ENCODE measurements around the gene RNF10. TPM values are rescaled to one million over a fixed set of nuclear protein-coding genes. Genes with fewer than 3 reads are reported as not detected.

RNF10 gene
- total RNA-seq, 2 experiments from 2014 or later = 441 to 446 TPM

- no peak overlapping the region for H3K27ac Mint-ChIP-seq
- ChIA-PET CTCF (no interaction called here), POLR2A (no interaction called here)
- TF ChIP-seq CTCF (IDR thresholded peaks at IDR 0.05) = no peak
- H3K36me3 Mint-ChIP-seq (ENCODE audit: low read depth) = peaks cover 64% of the 10 kb centered on the region
- no peaks in the 10 kb centered on the region for H3K9me3 ChIP-seq (ENCODE audit: control insufficient read depth in 1 of 2, insufficient read depth in 1 of 2, low read length in 2 of 2)
- H3K4me3 Mint-ChIP-seq = no peak overlapping the region
- intact Hi-C loops (cut with DNase I, micrococcal nuclease) = no loop called here
- H3K4me1 ChIP-seq (ENCODE audit: insufficient read depth, low read length) = peaks cover under 1% of the 10 kb centered on the region
- no peak for ATAC-seq (ENCODE audit: poor library complexity)
- H3K9me3 Mint-ChIP-seq = no peaks in the 10 kb centered on the region
- no peak overlapping the region for H3K4me3 ChIP-seq (ENCODE audit: low read length)
- DNase-seq = no peak
- H3K36me3 ChIP-seq (ENCODE audit: insufficient read depth, low read length) = peaks cover 78% of the 10 kb centered on the region
- H3K27me3 Mint-ChIP-seq = no peaks in the 10 kb centered on the region
- H3K27ac ChIP-seq (ENCODE audit: low read depth in 1 of 2, low read length in 2 of 2) = no peak overlapping the region
- H3K27me3 ChIP-seq (ENCODE audit: control insufficient read depth in 1 of 2, insufficient read depth in 2 of 2, low read length in 2 of 2) = no peaks in the 10 kb centered on the region
- peaks cover 2% of the 10 kb centered on the region for H3K4me1 Mint-ChIP-seq (ENCODE audit: low read depth)
Measured at GRCh38 chr12:120557589-120557988, 23.4 kb downstream of the RNF10 start.

GRCh38 chr12:120562906-120563305, 28.8 kb downstream of the RNF10 start:
- ChIA-PET POLR2A (interaction anchor here (1.5 to 2.0 kb wide), 2 partner anchors 19 to 34 kb away, joined by 4 read pairs; partner anchors contain the start of genes COQ5 and POP5), CTCF (no interaction called here)
- H3K36me3 Mint-ChIP-seq (ENCODE audit: low read depth) = peaks cover 82% of the 10 kb centered on the region
- no peak for DNase-seq
- no peaks in the 10 kb centered on the region for H3K27me3 Mint-ChIP-seq
- no peak overlapping the region for H3K4me3 Mint-ChIP-seq
- H3K4me1 Mint-ChIP-seq (ENCODE audit: low read depth) = no peaks in the 10 kb centered on the region
- Histone ChIP-seq H3K27ac (ENCODE audit: low read depth in 1 of 2, low read length in 2 of 2) (no peak overlapping the region), H3K4me1 (ENCODE audit: insufficient read depth, low read length) (no peaks in the 10 kb centered on the region), H3K36me3 (ENCODE audit: insufficient read depth, low read length) (peaks cover 92% of the 10 kb centered on the region), H3K4me3 (ENCODE audit: low read length) (no peak overlapping the region), H3K9me3 (ENCODE audit: control insufficient read depth in 1 of 2, insufficient read depth in 1 of 2, low read length in 2 of 2) (no peaks in the 10 kb centered on the region), H3K27me3 (ENCODE audit: control insufficient read depth in 1 of 2, insufficient read depth in 2 of 2, low read length in 2 of 2) (no peaks in the 10 kb centered on the region)
- no peaks in the 10 kb centered on the region for H3K9me3 Mint-ChIP-seq
- H3K27ac Mint-ChIP-seq = peak overlapping the region; percentile 30
- intact Hi-C loops (cut with DNase I, micrococcal nuclease) = no loop called here
- TF ChIP-seq CTCF (IDR thresholded peaks at IDR 0.05) = no peak
- no peak for ATAC-seq (ENCODE audit: poor library complexity)

- H3K27ac ChIP-seq (ENCODE audit: low read depth in 1 of 2, low read length in 2 of 2) = no peak overlapping the region
- intact Hi-C loops (cut with DNase I, micrococcal nuclease) = no loop called here
- no peak overlapping the region for H3K4me3 ChIP-seq (ENCODE audit: low read length)
- H3K4me3 Mint-ChIP-seq = no peak overlapping the region
- ATAC-seq (ENCODE audit: poor library complexity) = no peak
- H3K36me3 Mint-ChIP-seq (ENCODE audit: low read depth) = peaks cover 83% of the 10 kb centered on the region
- DNase-seq = no peak
- H3K9me3 ChIP-seq (ENCODE audit: control insufficient read depth in 1 of 2, insufficient read depth in 1 of 2, low read length in 2 of 2) = no peaks in the 10 kb centered on the region
- TF ChIP-seq CTCF (IDR thresholded peaks at IDR 0.05) = no peak
- H3K27me3 Mint-ChIP-seq = no peaks in the 10 kb centered on the region
- no peaks in the 10 kb centered on the region for H3K4me1 ChIP-seq (ENCODE audit: insufficient read depth, low read length)
- no peaks in the 10 kb centered on the region for H3K9me3 Mint-ChIP-seq
- H3K27me3 ChIP-seq (ENCODE audit: control insufficient read depth in 1 of 2, insufficient read depth in 2 of 2, low read length in 2 of 2) = no peaks in the 10 kb centered on the region
- no peaks in the 10 kb centered on the region for H3K4me1 Mint-ChIP-seq (ENCODE audit: low read depth)
- peaks cover 93% of the 10 kb centered on the region for H3K36me3 ChIP-seq (ENCODE audit: insufficient read depth, low read length)
- H3K27ac Mint-ChIP-seq = no peak overlapping the region
- ChIA-PET POLR2A (interaction anchor here (1.5 to 2.0 kb wide), 2 partner anchors 18 to 34 kb away, joined by 4 read pairs; partner anchors contain the start of genes COQ5 and POP5), CTCF (no interaction called here)
Measured at GRCh38 chr12:120563495-120563894, 29.3 kb downstream of the RNF10 start.

All from CD4-positive, alpha-beta T cell (primary cell).